H1 (cell line): ENCODE measurements around the gene DBF4B. TPM values are rescaled to one million over a fixed set of nuclear protein-coding genes. Genes with fewer than 3 reads are reported as not detected.

ENCODE experiments used
- CTCF ChIA-PET: fragments of 300-600 bp; sonication (Branson Sonifier 250); formaldehyde crosslinking; loops from one replicate; lab custom pipeline; 2021; ENCODE audit not compliant: partially characterized antibody; lab: Charles Lee
- POLR2A ChIA-PET: fragments of 300-600 bp; sonication (Branson Sonifier 250); formaldehyde crosslinking; loops from one replicate; lab custom pipeline; 2021; ENCODE audit warnings: inconsistent platforms; ENCODE audit not compliant: partially characterized antibody; lab: Charles Lee
- DNase-seq, 2 experiments: peaks; one replicate each; pipeline versions ENCODE4 v3.0.0 to v3.0.0-alpha.2; 2010 to 2022; ENCODE audit warnings: low spot score in 2 of 2, low read depth in 1 of 2, mixed read lengths in 1 of 2
- FAIRE-seq: peaks from 2 replicates; lab custom pipeline; 2011; peaks lifted over from hg19 to GRCh38; lab: Jason Lieb, UNC
- H2AFZ ChIP-seq: 2 replicates; pipeline ENCODE4 v1.8.1; 2012; ENCODE audit warnings: low read length, inconsistent platforms
- H2AK5ac ChIP-seq: 2 replicates; pipeline ENCODE4 v1.6.1; 2013; ENCODE audit warnings: low read depth, low read length
- H2BK120ac ChIP-seq: replicated peaks from 2 replicates; pipeline ENCODE3; 2013; ENCODE audit warnings: low read depth, low read length, inconsistent platforms
- H2BK12ac ChIP-seq: 2 replicates; pipeline ENCODE4 v1.6.1; 2013; ENCODE audit warnings: low read depth, low read length
- H2BK15ac ChIP-seq: 2 replicates; pipeline ENCODE4 v1.6.1; 2013; ENCODE audit warnings: low read length
- H2BK20ac ChIP-seq: 2 replicates; pipeline ENCODE4 v1.6.1; 2013; ENCODE audit warnings: low read length
- H2BK5ac ChIP-seq: 2 replicates; pipeline ENCODE4 v1.6.1; 2013; ENCODE audit warnings: low read depth, low read length
- H3K14ac ChIP-seq: 2 replicates; pipeline ENCODE4 v1.6.1; 2013; ENCODE audit warnings: inconsistent platforms; ENCODE audit not compliant: insufficient read length
- H3K18ac ChIP-seq: 2 replicates; pipeline ENCODE4 v1.6.1; 2013; ENCODE audit warnings: low read length; ENCODE audit errors: extremely low read depth
- H3K23ac ChIP-seq: 2 replicates; pipeline ENCODE4 v1.6.1; 2013; ENCODE audit warnings: inconsistent platforms; ENCODE audit not compliant: insufficient read length
- H3K23me2 ChIP-seq: 2 replicates; pipeline ENCODE4 v1.6.1; 2013; ENCODE audit warnings: low read depth, low read length
- H3K27ac ChIP-seq: 2 replicates; pipeline ENCODE4 v1.6.1; 2011; ENCODE audit warnings: low read depth, low read length, inconsistent platforms
- H3K27me3 ChIP-seq, 4 experiments: replicated peaks in 1 of 4; 1 replicate in 1 of 4; 2 replicates in 3 of 4; pipeline versions ENCODE4 v1.6.1 to v1.8.1; 2011 to 2013; ENCODE audit warnings: low read length in 3 of 4, mild to moderate bottlenecking in 3 of 4, inconsistent platforms in 2 of 4, mixed read lengths in 2 of 4, moderate library complexity in 1 of 4; ENCODE audit not compliant: control insufficient read depth in 3 of 4, insufficient read depth in 3 of 4; ENCODE audit errors: extremely low read depth in 1 of 4
- H3K36me3 ChIP-seq, 4 experiments: 2 replicates each; pipeline versions ENCODE4 v1.6.1 to v1.8.1; 2011 to 2013; ENCODE audit warnings: mild to moderate bottlenecking in 4 of 4, low read length in 3 of 4, moderate library complexity in 2 of 4, control low read depth in 1 of 4, inconsistent platforms in 1 of 4; ENCODE audit not compliant: insufficient read depth in 4 of 4, control insufficient read depth in 2 of 4
- H3K4ac ChIP-seq: replicated peaks from 2 replicates; pipeline ENCODE3; 2013; ENCODE audit warnings: low read length, low read depth, mixed read lengths, inconsistent platforms; ENCODE audit not compliant: insufficient read length
- H3K4me1 ChIP-seq, 4 experiments: replicated peaks in 1 of 4; 1 replicate in 1 of 4; 2 replicates in 3 of 4; pipeline versions ENCODE4 v1.6.1 to v1.8.1; 2011 to 2013; ENCODE audit warnings: low read length in 3 of 4, inconsistent platforms in 2 of 4, mixed read lengths in 1 of 4; ENCODE audit not compliant: insufficient read depth in 4 of 4, control insufficient read depth in 3 of 4
- H3K4me2 ChIP-seq, 2 experiments: 2 replicates each; pipeline versions ENCODE4 v1.6.1 to v1.8.1; 2011 to 2013; ENCODE audit warnings: low read depth in 2 of 2, low read length in 2 of 2, control low read depth in 1 of 2, inconsistent platforms in 1 of 2, mild to moderate bottlenecking in 1 of 2; ENCODE audit not compliant: insufficient read depth in 1 of 2
- H3K4me3 ChIP-seq, 4 experiments: fragments of 200-600, 300-600 bp in 1 of 4; sonication (generic), shearing (Covaris generic), sonication (Bioruptor Twin) in 1 of 4; 2 replicates each; pipeline versions ENCODE4 v1.5.1 to v1.8.1; 2011 to 2016; ENCODE audit warnings: low read length in 4 of 4, low read depth in 3 of 4, control low read depth in 2 of 4, inconsistent platforms in 2 of 4, mild to moderate bottlenecking in 2 of 4, mixed read lengths in 1 of 4, moderate library complexity in 1 of 4; ENCODE audit not compliant: insufficient read depth in 2 of 4; ENCODE audit errors: extremely low read depth in 1 of 4
- H3K56ac ChIP-seq: replicated peaks from 2 replicates; pipeline ENCODE3; 2013; ENCODE audit warnings: low read depth, mild to moderate bottlenecking, mixed read lengths, low read length, inconsistent platforms; ENCODE audit not compliant: insufficient read length
- H3K79me1 ChIP-seq: 2 replicates; pipeline ENCODE4 v1.6.1; 2013; ENCODE audit warnings: low read depth, low read length, control low read depth
- H3K79me2 ChIP-seq, 2 experiments: 2 replicates each; pipeline versions ENCODE4 v1.6.1 to v1.8.1; 2012 to 2013; ENCODE audit warnings: low read length in 2 of 2, mild to moderate bottlenecking in 2 of 2, inconsistent platforms in 1 of 2; ENCODE audit not compliant: insufficient read depth in 2 of 2, control insufficient read depth in 1 of 2
- H3K9ac ChIP-seq, 4 experiments: replicated peaks in 1 of 4; 1 replicate in 1 of 4; 2 replicates in 3 of 4; pipeline versions ENCODE4 v1.6.1 to v1.8.1; 2011 to 2013; ENCODE audit warnings: low read depth in 3 of 4, low read length in 3 of 4, control low read depth in 2 of 4, mild to moderate bottlenecking in 2 of 4, moderate library complexity in 2 of 4, inconsistent platforms in 1 of 4; ENCODE audit errors: extremely low read depth in 1 of 4
- H3K9me3 ChIP-seq, 2 experiments: 2 replicates each; pipeline versions ENCODE4 v1.6.1 to v1.8.1; 2012 to 2013; ENCODE audit warnings: mild to moderate bottlenecking in 2 of 2, moderate library complexity in 2 of 2, control low read depth in 1 of 2, inconsistent platforms in 1 of 2, low read depth in 1 of 2, low read length in 1 of 2, mixed read lengths in 1 of 2; ENCODE audit not compliant: insufficient read depth in 2 of 2
- H4K20me1 ChIP-seq, 2 experiments: replicated peaks in 1 of 2; 2 replicates each; pipeline versions ENCODE3 to v1.8.1; 2011 to 2013; ENCODE audit warnings: inconsistent platforms in 2 of 2, low read length in 2 of 2, mild to moderate bottlenecking in 1 of 2; ENCODE audit not compliant: insufficient read depth in 2 of 2, control insufficient read depth in 1 of 2
- H4K5ac ChIP-seq: 2 replicates; pipeline ENCODE4 v1.6.1; 2013; ENCODE audit warnings: low read length, low read depth, mixed read lengths, inconsistent platforms; ENCODE audit not compliant: insufficient read length
- H4K8ac ChIP-seq: 2 replicates; pipeline ENCODE4 v1.8.0; 2013; ENCODE audit warnings: mild to moderate bottlenecking, moderate library complexity, low read length, inconsistent platforms; ENCODE audit not compliant: insufficient read depth; ENCODE audit errors: extremely low read depth
- H4K91ac ChIP-seq: replicated peaks from 2 replicates; pipeline ENCODE3; 2013; ENCODE audit warnings: low read length, mixed read lengths, inconsistent platforms; ENCODE audit not compliant: insufficient read length
- ASH2L ChIP-seq: fragments of 200-600, 300-600 bp; sonication (generic); IDR thresholded peaks from one replicate; pipeline ENCODE4 v1.7.1; 2017; ENCODE audit warnings: low read length
- BCL11A ChIP-seq, 2 experiments: IDR thresholded peaks; one replicate each; pipeline ENCODE4 v1.6.1; 2011; ENCODE audit warnings: low read depth in 2 of 2, low read length in 2 of 2, mild to moderate bottlenecking in 2 of 2
- CHD1 ChIP-seq: IDR thresholded peaks from 2 replicates; pipeline ENCODE4 v1.6.1; 2012; ENCODE audit warnings: low read depth, low read length, improper control_type of control experiment
- WGBS, 2 experiments: shearing (Covaris generic) in 1 of 2; methylation state at CpG; one replicate each; pipeline versions ENCODE4 v1.1.6 to v1.1.7; 2013 to 2015; ENCODE audit warnings: low lambda C conversion rate in 2 of 2, mixed read lengths in 2 of 2, inconsistent platforms in 1 of 2, low coverage in 1 of 2, missing lambda C conversion rate in 1 of 2; ENCODE audit not compliant: insufficient replicate concordance in 2 of 2, insufficient coverage in 1 of 2, insufficient read length in 1 of 2; ENCODE audit errors: extremely low coverage in 1 of 2, missing lambda C conversion rate in 1 of 2; 5-methylcytosine and 5-hydroxymethylcytosine counted together
- polyA plus RNA-seq, 7 experiments: library from polyadenylated mRNA; depleted of rRNA in 3 of 7; stranded (reverse) in 5 of 7; unstranded in 2 of 7; fragments of >200 nt in 5 of 7; fragments of 200-250 nt in 2 of 7; gene quantifications; 1 replicate in 5 of 7; 2 replicates in 1 of 7; 4 replicates in 1 of 7; pipeline versions ENCODE4 v1.2.1 to v1.2.3, GENCODE V29; 2011 to 2013; ENCODE audit warnings: missing spikeins in 2 of 7, mixed read lengths in 2 of 7
- total RNA-seq: library from RNA; stranded (reverse); fragmentation: NEBNext Ultra II Directional; extraction: Animal tissue kit (Norgen Biotek cat#: 25700); gene quantifications from 2 replicates; pipeline ENCODE4 v1.2.1, GENCODE V29; 2021

Gene DBF4B
- total and polyA plus RNA-seq, 2 of the 8 experiments (the other 6 are each of a cell fraction or from before 2014, with no cell fraction given): 20.2 to 26.9 TPM

DNA sequence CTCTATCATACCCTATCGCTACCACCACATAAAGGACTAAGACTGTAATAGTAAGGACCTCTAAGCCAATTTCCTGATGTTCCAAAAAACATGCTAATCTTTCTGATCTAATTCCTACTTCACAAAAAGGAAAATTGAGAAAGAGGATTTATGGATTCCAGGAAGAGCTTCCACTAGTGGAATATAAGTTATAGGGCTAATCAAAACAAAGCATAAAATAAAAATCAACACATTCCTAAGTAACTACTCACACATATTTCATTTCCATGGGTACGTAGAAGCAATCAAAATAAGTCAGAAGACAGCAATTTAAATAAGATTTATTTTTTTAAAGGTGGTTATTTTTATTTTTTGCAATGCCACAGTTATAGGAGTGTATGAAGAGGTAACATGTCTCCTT, 31.3 kb upstream of the DBF4B start:
- no peak for FAIRE-seq
- CTCF ChIA-PET: no interaction called here
- TF ChIP-seq CHD1 (no peak), BCL11A (IDR thresholded peaks at IDR 0.05; ENCODE audit: low read depth in 2 of 2, low read length in 2 of 2) (no peak), ASH2L (no peak)

More for the DNA sequence above, 31.3 kb upstream of the DBF4B start:
- H3K14ac ChIP-seq: no peak overlapping the region
- H3K4ac ChIP-seq: no peak overlapping the region
- H2BK12ac ChIP-seq: no peak overlapping the region
- no peak for DNase-seq
- no peak overlapping the region for H2AFZ ChIP-seq
- H4K8ac ChIP-seq: no peak overlapping the region
- no peaks in the 10 kb centered on the region for H3K79me2 ChIP-seq
- no peak overlapping the region for H3K18ac ChIP-seq
- no peak overlapping the region for H2BK120ac ChIP-seq
- no peak overlapping the region for H3K27ac ChIP-seq
- H2BK15ac ChIP-seq: no peak overlapping the region
- H3K27me3 ChIP-seq: no peaks in the 10 kb centered on the region
- H3K9me3 ChIP-seq: no peaks in the 10 kb centered on the region
- no peak overlapping the region for H2BK5ac ChIP-seq
- H4K5ac ChIP-seq: no peak overlapping the region
- no peaks in the 10 kb centered on the region for H3K23me2 ChIP-seq
- H2BK20ac ChIP-seq: no peak overlapping the region
- no peak overlapping the region for H3K56ac ChIP-seq
- no peak overlapping the region for H3K4me2 ChIP-seq
- H3K79me1 ChIP-seq: no peaks in the 10 kb centered on the region; the same call in 1 of the 2 replicates
- WGBS, 2 experiments: 64% methylated on average over 2 of the region's 2 CpGs; no CpG with 5 or more reads in 1 of the 2 experiments
- H2AK5ac ChIP-seq: no peak overlapping the region
- no peaks in the 10 kb centered on the region for H3K4me1 ChIP-seq
- H4K91ac ChIP-seq: no peak overlapping the region
- H3K9ac ChIP-seq: no peak overlapping the region
- H3K4me3 ChIP-seq: no peak overlapping the region
- POLR2A ChIA-PET: interaction anchor here (3.4 kb wide), 1 partner anchor 12 kb away, joined by 11 read pairs; the partner anchor contains the start of gene CCDC43
- H3K23ac ChIP-seq: no peak overlapping the region
- no peaks in the 10 kb centered on the region for H4K20me1 ChIP-seq
- peaks cover 3 to 27% (median 7%) of the 10 kb centered on the region in 4 experiments; a peak in 7 of 8 replicates for H3K36me3 ChIP-seq
